Uterus (tissue), 4 donors: ENCODE measurements around the gene UACA. TPM values are rescaled to one million over a fixed set of nuclear protein-coding genes. Genes with fewer than 3 reads are reported as not detected.

Source experiments
- DNase-seq, 2 donors: peaks; one replicate each; pipeline ENCODE4 v3.0.0-alpha.2; 2019 to 2020
- H3K27ac ChIP-seq, 2 donors: fragments of 200-600 bp; sonication (generic); 1 replicate in 1 of 2; 2 replicates in 1 of 2; pipeline ENCODE4 v1.5.1; 2016 to 2018
- H3K27me3 ChIP-seq, 2 donors: fragments of 200-600 bp; sonication (generic); one replicate each; pipeline ENCODE4 v1.5.1; 2018 to 2019; ENCODE audit warnings: control low read depth in 1 of 2
- H3K36me3 ChIP-seq, 2 donors: fragments of 200-600 bp; sonication (generic); one replicate each; pipeline ENCODE4 v1.5.1; 2019; ENCODE audit warnings: control low read depth in 1 of 2
- H3K4me1 ChIP-seq, 2 donors: fragments of 200-600 bp; sonication (generic); one replicate each; pipeline ENCODE4 v1.5.1; 2018 to 2019; ENCODE audit warnings: control low read depth in 1 of 2
- H3K4me3 ChIP-seq, 2 donors: fragments of 200-600 bp; sonication (generic); 1 replicate in 1 of 2; 2 replicates in 1 of 2; pipeline ENCODE4 v1.5.1; 2018 to 2019; ENCODE audit warnings: mild to moderate bottlenecking in 1 of 2
- H3K9me3 ChIP-seq, 2 donors: fragments of 200-600 bp; sonication (generic); one replicate each; pipeline ENCODE4 v1.5.1; 2019; ENCODE audit warnings: control low read depth in 1 of 2
- POLR2A ChIP-seq, 2 donors: fragments of 450-650 bp; IDR thresholded peaks; one replicate each; pipeline ENCODE4 v1.6.1; 2016; ENCODE audit warnings: antibody characterized with exemption in 2 of 2, mild to moderate bottlenecking in 1 of 2, moderate library complexity in 1 of 2
- intact Hi-C: fragments of 100-400 bp; cut with DNase I; formaldehyde crosslinking; loops from one replicate; pipeline ENCODE4 v1.15.1; 2023; ENCODE audit warnings: low total_unique reads
- total RNA-seq, 4 donors: library from RNA; depleted of rRNA in 3 of 4; stranded (reverse); fragments of >200 nt in 3 of 4; gene quantifications; one replicate each; pipeline versions ENCODE4 v1.1.0 to v1.2.4, GENCODE V29; 2014 to 2023
- TF ChIP-seq, protein P1 (sequence below), 4 experiments: fragments of 200-600 bp in 2 of 4; fragments of 450-650 bp in 2 of 4; sonication (generic) in 2 of 4; IDR thresholded peaks; one replicate each; pipeline ENCODE4 v1.5.1; 2016 to 2019; ENCODE audit warnings: antibody characterized with exemption in 4 of 4, mild to moderate bottlenecking in 2 of 4, moderate library complexity in 1 of 4
- donor health status: DM: yes; HTN: yes; CAD: no.

UACA gene
- total RNA-seq, 4 donors from 2014 or later: 20.9 to 147 (median 60.6) TPM

DNA sequence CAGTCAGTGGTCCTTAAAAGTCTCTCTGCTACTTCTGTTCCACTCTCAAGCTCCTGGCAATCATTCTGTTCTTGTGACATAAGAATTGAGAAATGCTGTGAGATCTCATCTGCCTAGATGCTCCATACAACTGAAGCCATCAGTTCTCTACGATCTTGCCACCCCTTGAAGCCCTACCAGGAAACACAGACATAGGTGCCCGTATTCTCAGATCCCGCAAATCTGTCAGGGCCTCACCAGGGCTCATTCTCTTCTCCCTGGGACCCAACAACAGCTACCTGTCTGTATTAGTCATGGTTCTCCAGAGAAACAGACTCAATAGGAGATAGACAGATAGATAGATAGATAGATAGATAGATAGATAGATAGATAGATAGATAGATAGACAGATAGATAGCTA lies 149.1 kb downstream of the UACA start:
- Histone ChIP-seq H3K9me3 (no peaks in the 10 kb centered on the region), H3K27ac (no peak overlapping the region), H3K36me3 (no peaks in the 10 kb centered on the region), H3K4me3 (no peak overlapping the region), H3K27me3 (no peaks in the 10 kb centered on the region), H3K4me1 (no peaks in the 10 kb centered on the region)
- DNase-seq: no peak
- intact Hi-C loops: no loop called here
- TF ChIP-seq, protein P1, sequence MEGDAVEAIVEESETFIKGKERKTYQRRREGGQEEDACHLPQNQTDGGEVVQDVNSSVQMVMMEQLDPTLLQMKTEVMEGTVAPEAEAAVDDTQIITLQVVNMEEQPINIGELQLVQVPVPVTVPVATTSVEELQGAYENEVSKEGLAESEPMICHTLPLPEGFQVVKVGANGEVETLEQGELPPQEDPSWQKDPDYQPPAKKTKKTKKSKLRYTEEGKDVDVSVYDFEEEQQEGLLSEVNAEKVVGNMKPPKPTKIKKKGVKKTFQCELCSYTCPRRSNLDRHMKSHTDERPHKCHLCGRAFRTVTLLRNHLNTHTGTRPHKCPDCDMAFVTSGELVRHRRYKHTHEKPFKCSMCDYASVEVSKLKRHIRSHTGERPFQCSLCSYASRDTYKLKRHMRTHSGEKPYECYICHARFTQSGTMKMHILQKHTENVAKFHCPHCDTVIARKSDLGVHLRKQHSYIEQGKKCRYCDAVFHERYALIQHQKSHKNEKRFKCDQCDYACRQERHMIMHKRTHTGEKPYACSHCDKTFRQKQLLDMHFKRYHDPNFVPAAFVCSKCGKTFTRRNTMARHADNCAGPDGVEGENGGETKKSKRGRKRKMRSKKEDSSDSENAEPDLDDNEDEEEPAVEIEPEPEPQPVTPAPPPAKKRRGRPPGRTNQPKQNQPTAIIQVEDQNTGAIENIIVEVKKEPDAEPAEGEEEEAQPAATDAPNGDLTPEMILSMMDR (IDR thresholded peaks at IDR 0.05): no peak
- TF ChIP-seq POLR2A (IDR thresholded peaks at IDR 0.05): no peak

- no peak overlapping the region for H3K4me3 ChIP-seq
- intact Hi-C loops: no loop called here
- TF ChIP-seq, protein P1 (IDR thresholded peaks at IDR 0.05): no peak
- TF ChIP-seq POLR2A (IDR thresholded peaks at IDR 0.05): no peak
- no peaks in the 10 kb centered on the region for H3K36me3 ChIP-seq
- H3K27me3 ChIP-seq: no peaks in the 10 kb centered on the region
- H3K27ac ChIP-seq: no peak overlapping the region
- DNase-seq: no peak
- no peaks in the 10 kb centered on the region for H3K9me3 ChIP-seq
- no peaks in the 10 kb centered on the region for H3K4me1 ChIP-seq
Observed at GRCh38 chr15:70613271-70613670, 150.1 kb downstream of the UACA start.

DNA sequence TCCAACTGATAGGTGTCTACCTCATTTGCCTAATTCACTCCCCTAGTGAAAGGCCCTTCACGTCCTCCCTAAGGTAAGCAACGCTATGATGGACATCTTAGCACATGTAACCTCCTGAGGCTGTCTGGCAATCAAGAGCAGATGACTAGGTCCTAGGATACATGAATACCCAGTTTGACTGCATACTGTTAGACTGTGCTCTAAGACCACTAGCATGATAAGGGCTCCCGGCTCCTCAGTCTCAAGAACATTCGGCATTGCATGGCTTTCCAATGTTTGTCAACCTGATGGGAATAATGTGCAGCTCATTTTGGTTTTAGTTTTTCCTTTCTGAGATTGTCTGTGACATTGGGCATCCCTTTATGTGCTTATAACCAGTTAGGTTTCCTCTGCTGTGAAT lies 152.1 kb downstream of the UACA start:
- H3K27me3 ChIP-seq: no peaks in the 10 kb centered on the region
- no peak for DNase-seq
- H3K36me3 ChIP-seq: no peaks in the 10 kb centered on the region
- no peaks in the 10 kb centered on the region for H3K4me1 ChIP-seq
- intact Hi-C loops: no loop called here
- no peak overlapping the region for H3K27ac ChIP-seq
- H3K4me3 ChIP-seq: no peak overlapping the region
- TF ChIP-seq POLR2A (IDR thresholded peaks at IDR 0.05): no peak
- TF ChIP-seq, protein P1 (IDR thresholded peaks at IDR 0.05): no peak
- no peaks in the 10 kb centered on the region for H3K9me3 ChIP-seq

- no peak for DNase-seq
- no peaks in the 10 kb centered on the region for H3K9me3 ChIP-seq
- TF ChIP-seq, protein P1 (IDR thresholded peaks at IDR 0.05): no peak
- TF ChIP-seq POLR2A (IDR thresholded peaks at IDR 0.05): no peak
- H3K4me3 ChIP-seq: no peak overlapping the region
- H3K27me3 ChIP-seq: no peaks in the 10 kb centered on the region
- H3K36me3 ChIP-seq: no peaks in the 10 kb centered on the region
- intact Hi-C loops: no loop called here
- H3K4me1 ChIP-seq: no peaks in the 10 kb centered on the region
- H3K27ac ChIP-seq: no peak overlapping the region
Observed at GRCh38 chr15:70610541-70610940, 152.8 kb downstream of the UACA start.

DNA sequence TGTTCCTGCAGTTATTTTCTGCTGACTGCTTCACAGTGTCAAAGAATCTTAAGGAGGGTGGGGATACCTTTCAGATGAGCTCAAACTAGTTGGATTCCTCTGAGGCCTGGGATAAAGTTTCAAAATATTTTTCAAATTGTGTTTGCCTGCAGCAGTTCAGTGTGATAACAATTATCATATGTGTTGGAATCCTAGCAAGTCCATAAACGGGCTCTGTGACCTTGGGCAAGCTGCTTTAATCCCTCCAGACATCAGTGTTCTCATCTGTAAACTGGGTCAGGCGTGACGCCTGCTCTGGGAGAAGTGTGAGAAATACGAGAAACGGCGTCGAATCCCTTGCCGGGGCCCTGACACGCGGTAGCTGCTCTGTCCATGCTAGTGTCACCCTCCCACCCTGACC lies 153.5 kb downstream of the UACA start:
- TF ChIP-seq POLR2A (IDR thresholded peaks at IDR 0.05): no peak
- TF ChIP-seq, protein P1 (IDR thresholded peaks at IDR 0.05): no peak
- Histone ChIP-seq H3K4me1 (peaks cover 0 to 6% of the 10 kb centered on the region in 2 donors), H3K9me3 (no peaks in the 10 kb centered on the region), H3K4me3 (no peak overlapping the region), H3K27me3 (no peaks in the 10 kb centered on the region), H3K36me3 (no peaks in the 10 kb centered on the region), H3K27ac (no peak overlapping the region)
- intact Hi-C loops: no loop called here
- DNase-seq: no peak
